K562 (cell line): Measurements from ENCODE around the gene C1orf174. TPM values are rescaled to one million over a fixed set of nuclear protein-coding genes. Genes with fewer than 3 reads are reported as not detected.

ENCODE experiments used
- ATAC-seq: fragments of 200-7000 bp; cut with Tn5 transposase; 3 replicates; pipeline ENCODE4 v1.9.1; 2020; ENCODE audit warnings: moderate library complexity
- BruUV-seq: library from RNA; stranded (reverse); fragments of 400-500 nt; replicated peaks from 2 replicates; lab custom pipeline; 2021; lab: Mats Ljungman, UMichigan
- CTCF ChIA-PET: fragments of 300-600 bp; formaldehyde crosslinking; extraction: SDS; loops from one replicate; lab custom pipeline; 2021; ENCODE audit warnings: low intra/inter-chr PET ratio; lab: Yijun Ruan, JAX
- POLR2A ChIA-PET: fragments of 300-600, 350-650 bp; sonication (Branson Sonifier 250); formaldehyde crosslinking; extraction: SDS; loops from one replicate; lab custom pipeline; 2021; ENCODE audit warnings: antibody characterized with exemption, inconsistent platforms; lab: Yijun Ruan, JAX
- DNase-seq, 4 experiments: peaks; one replicate each; pipeline versions ENCODE4 v3.0.0 to v3.0.0-alpha.2; 2011 to 2018; ENCODE audit warnings: low spot score in 3 of 4, mixed read lengths in 3 of 4; ENCODE audit errors: extremely low read depth in 1 of 4
- FAIRE-seq: peaks from 2 replicates; lab custom pipeline; 2011; peaks lifted over from hg19 to GRCh38; lab: Jason Lieb, UNC
- H2AFZ ChIP-seq: 2 replicates; pipeline ENCODE4 v1.6.0; 2011; ENCODE audit warnings: low read depth, low read length, control low read depth, inconsistent platforms
- H3K27ac ChIP-seq: fragments of 200-600 bp; 3 replicates; pipeline ENCODE4 v1.8.0; 2011; ENCODE audit warnings: low read depth, mild to moderate bottlenecking, control low read depth, inconsistent platforms, low read length, moderate library complexity, mixed read lengths; ENCODE audit errors: extremely low read depth
- H3K27me3 ChIP-seq, 2 experiments: fragments of 300-600 bp in 1 of 2; 2 replicates in 1 of 2; 3 replicates in 1 of 2; pipeline versions ENCODE4 v1.6.0 to v1.8.0; 2011; ENCODE audit warnings: inconsistent platforms in 2 of 2, low read length in 2 of 2, mild to moderate bottlenecking in 1 of 2, mixed read lengths in 1 of 2, moderate library complexity in 1 of 2; ENCODE audit not compliant: control insufficient read depth in 2 of 2, insufficient read depth in 2 of 2
- H3K36me3 ChIP-seq: fragments of 300-600 bp; 3 replicates; pipeline ENCODE4 v1.8.0; 2011; ENCODE audit warnings: mild to moderate bottlenecking, low read length, inconsistent platforms; ENCODE audit not compliant: control insufficient read depth, insufficient read depth
- H3K4me1 ChIP-seq, 2 experiments: fragments of 200-600 bp in 1 of 2; replicated peaks in 1 of 2; 2 replicates in 1 of 2; 3 replicates in 1 of 2; pipeline versions ENCODE4 v1.5.1 to v1.8.0; 2011; ENCODE audit warnings: inconsistent platforms in 2 of 2, low read length in 2 of 2, mild to moderate bottlenecking in 1 of 2, mixed read lengths in 1 of 2, moderate library complexity in 1 of 2; ENCODE audit not compliant: control insufficient read depth in 2 of 2, insufficient read depth in 2 of 2
- H3K4me2 ChIP-seq: 2 replicates; pipeline ENCODE4 v1.6.1; 2011; ENCODE audit warnings: low read length, control low read depth, inconsistent platforms, mixed read lengths; ENCODE audit not compliant: insufficient read depth
- H3K4me3 ChIP-seq: fragments of 200-600 bp; sonication (generic), shearing (Covaris generic); 2 replicates; pipeline ENCODE4 v1.5.1; 2016; ENCODE audit warnings: control low read depth, inconsistent platforms
- H3K79me2 ChIP-seq: fragments of 200-600 bp; 3 replicates; pipeline ENCODE4 v1.8.0; 2011; ENCODE audit warnings: low read length, inconsistent platforms; ENCODE audit not compliant: control insufficient read depth, insufficient read depth
- H3K9ac ChIP-seq, 2 experiments: 2 replicates each; pipeline versions ENCODE4 v1.6.0 to v1.6.1; 2011; ENCODE audit warnings: low read depth in 2 of 2, low read length in 2 of 2, control low read depth in 1 of 2, inconsistent platforms in 1 of 2, mild to moderate bottlenecking in 1 of 2, mixed read lengths in 1 of 2; ENCODE audit not compliant: insufficient read depth in 1 of 2
- H3K9me1 ChIP-seq: one replicate; pipeline ENCODE4 v1.6.0; 2011; ENCODE audit warnings: inconsistent platforms, mild to moderate bottlenecking, low read length, moderate library complexity; ENCODE audit not compliant: control insufficient read depth, insufficient read depth
- H3K9me3 ChIP-seq: replicated peaks from 2 replicates; pipeline ENCODE4 v1.5.1; 2011; ENCODE audit warnings: low read depth, low read length, inconsistent platforms; ENCODE audit not compliant: control insufficient read depth, insufficient read depth
- H4K20me1 ChIP-seq: replicated peaks from 2 replicates; pipeline ENCODE4 v1.6.1; 2011; ENCODE audit warnings: low read length, inconsistent platforms, mixed read lengths; ENCODE audit not compliant: control insufficient read depth, insufficient read depth
- BCL6 ChIP-seq: fragments of 250-450 bp; sonication (Bioruptor Pico); IDR thresholded peaks from 2 replicates; pipeline ENCODE4 v1.4.0; 2020
- ETV5 ChIP-seq: sonication (generic); formaldehyde crosslinking; IDR thresholded peaks from 2 replicates; pipeline ENCODE4 v1.4.0; 2020; ENCODE audit warnings: low read depth, mild to moderate bottlenecking, missing genetic modification reagents
- MBD2 ChIP-seq: sonication (generic); IDR thresholded peaks from 2 replicates; pipeline ENCODE4 v1.6.1; 2016; ENCODE audit warnings: low read depth, borderline replicate concordance
- NUFIP1 ChIP-seq: fragments of 450-650 bp; IDR thresholded peaks from 2 replicates; pipeline ENCODE4 v1.6.1; 2018; ENCODE audit not compliant: partially characterized antibody
- ZSCAN32 ChIP-seq: fragments of 450-650 bp; formaldehyde crosslinking; IDR thresholded peaks from 2 replicates; pipeline ENCODE4 v1.4.0; 2020; ENCODE audit warnings: mild to moderate bottlenecking, moderate library complexity
- WGBS: fragments of 100-300 bp; shearing (Covaris generic); methylation state at CpG from one replicate; pipeline ENCODE4 v1.1.6; 2016; ENCODE audit warnings: low coverage, mixed read lengths; ENCODE audit not compliant: insufficient coverage; ENCODE audit errors: missing lambda C conversion rate; 5-methylcytosine and 5-hydroxymethylcytosine counted together
- in situ Hi-C: fragments of 300-500 bp; cut with MboI; formaldehyde crosslinking; loops from 4 replicates; pipeline ENCODE4 v1.15.0; 2018; ENCODE audit warnings: inconsistent platforms, mixed read lengths
- intact Hi-C: fragments of 100-400 bp; cut with micrococcal nuclease; formaldehyde crosslinking; loops from 2 replicates; pipeline ENCODE4 v1.14.2; 2022
- polyA plus RNA-seq, 8 experiments: library from polyadenylated mRNA; depleted of rRNA in 4 of 8; stranded (reverse) in 5 of 8; unstranded in 3 of 8; fragments of >200 nt; fragmentation: Nextera tagmentation in 2 of 8; fragmentation: Illumina TruSeq in 1 of 8; extraction: Ambion mirVana in 2 of 8; extraction: Trizol in 1 of 8; gene quantifications; 2 replicates each; pipeline versions ENCODE4 v1.2.1 to v1.2.3, GENCODE V29; 2011 to 2014; ENCODE audit warnings: inconsistent platforms in 1 of 8, missing spikeins in 1 of 8
- total RNA-seq, 7 experiments: library from RNA; depleted of rRNA in 6 of 7; stranded (reverse); fragments of >200 nt in 6 of 7; fragmentation: Illumina TruSeq in 2 of 7; extraction: Trizol in 2 of 7; gene quantifications; 2 replicates each; pipeline versions ENCODE4 v1.2.1 to v1.2.3, GENCODE V29; 2011 to 2021; ENCODE audit warnings: low replicate concordance in 1 of 7
- TF ChIP-seq, protein P1 (sequence below): sonication (generic); formaldehyde crosslinking; IDR thresholded peaks from 2 replicates; pipeline ENCODE4 v1.8.1; 2023; ENCODE audit warnings: mild to moderate bottlenecking, missing genetic modification reagents, moderate library complexity

C1orf174 gene
- total and polyA plus RNA-seq, 9 of the 15 experiments (the other 6 are each of a cell fraction or from before 2014, with no cell fraction given), result 38.5 to 64.9 (median 45.4) TPM

DNA sequence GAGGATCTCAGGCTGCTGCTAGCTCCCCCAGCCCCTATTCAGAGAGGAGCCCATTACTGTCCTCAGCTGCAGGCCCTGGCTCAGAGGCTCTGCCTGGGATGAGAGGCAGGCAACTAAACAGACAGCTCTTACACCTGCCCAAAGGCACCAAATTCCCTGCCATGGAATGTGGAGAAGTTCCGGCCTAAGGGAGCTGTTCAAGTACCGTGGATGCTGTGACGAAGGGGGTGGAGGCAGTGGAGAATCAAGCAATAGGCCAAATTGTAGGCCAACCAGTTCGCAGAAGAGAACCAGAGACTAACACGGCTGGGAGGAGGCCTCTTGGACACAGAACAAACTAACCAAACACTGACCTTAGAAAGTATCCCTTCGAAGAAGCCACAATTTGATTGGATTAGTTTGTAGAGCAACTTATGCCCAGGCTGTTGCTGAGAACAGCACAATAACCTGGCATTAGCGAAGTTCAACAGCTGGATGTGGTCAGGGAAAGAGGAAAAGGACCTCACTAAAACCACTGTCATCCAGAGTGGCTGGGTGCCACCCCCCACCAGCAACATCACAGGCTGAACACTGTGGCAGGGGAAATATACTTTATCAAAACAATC is 3.6 kb downstream of the C1orf174 start (continued):
- TF ChIP-seq, protein P1, sequence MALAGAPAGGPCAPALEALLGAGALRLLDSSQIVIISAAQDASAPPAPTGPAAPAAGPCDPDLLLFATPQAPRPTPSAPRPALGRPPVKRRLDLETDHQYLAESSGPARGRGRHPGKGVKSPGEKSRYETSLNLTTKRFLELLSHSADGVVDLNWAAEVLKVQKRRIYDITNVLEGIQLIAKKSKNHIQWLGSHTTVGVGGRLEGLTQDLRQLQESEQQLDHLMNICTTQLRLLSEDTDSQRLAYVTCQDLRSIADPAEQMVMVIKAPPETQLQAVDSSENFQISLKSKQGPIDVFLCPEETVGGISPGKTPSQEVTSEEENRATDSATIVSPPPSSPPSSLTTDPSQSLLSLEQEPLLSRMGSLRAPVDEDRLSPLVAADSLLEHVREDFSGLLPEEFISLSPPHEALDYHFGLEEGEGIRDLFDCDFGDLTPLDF (CRISPR knock-in tag), result no peak
- TF ChIP-seq ZSCAN32, result no peak
- TF ChIP-seq BCL6, result no peak
- no peak for TF ChIP-seq NUFIP1

DNA sequence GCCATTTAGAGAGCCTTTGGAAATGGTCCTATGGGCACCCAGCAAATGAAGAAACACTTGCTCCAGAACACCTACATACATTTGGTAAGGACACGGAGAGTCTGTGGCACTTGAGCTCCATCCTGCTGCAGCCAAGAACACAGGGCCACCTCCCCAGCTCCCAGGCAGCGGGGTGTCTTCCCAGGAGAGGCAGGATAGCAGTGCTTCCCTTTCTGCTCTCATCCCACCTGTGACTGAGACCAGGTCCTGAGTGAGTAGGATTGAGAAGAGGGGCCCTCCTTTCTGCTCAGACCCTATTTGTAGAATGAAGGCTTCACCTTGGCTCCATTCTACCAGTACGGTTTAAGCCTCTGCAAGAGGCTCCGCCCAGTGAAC is 4.1 kb downstream of the C1orf174 start:
- no peaks in the 10 kb centered on the region for H3K27me3 ChIP-seq
- DNase-seq (no peak), ATAC-seq (no peak), FAIRE-seq (no peak)
- WGBS, result 96% methylated on average over 4 of the region's 4 CpGs
- intact Hi-C loops, result no loop called here
- TF ChIP-seq ETV5 (no peak), MBD2 (no peak)
- H3K9me3 ChIP-seq, result no peaks in the 10 kb centered on the region
- H3K79me2 ChIP-seq, result peaks cover 73% of the 10 kb centered on the region
- H2AFZ ChIP-seq, result no peak overlapping the region
- H3K27ac ChIP-seq, result no peak overlapping the region
- in situ Hi-C loops, result no loop called here
- H4K20me1 ChIP-seq, result peaks cover 10% of the 10 kb centered on the region; the same call in 1 of the 2 replicates
- no peak overlapping the region for H3K4me2 ChIP-seq
- no peaks in the 10 kb centered on the region for H3K9me1 ChIP-seq
- ChIA-PET CTCF (no interaction called here), POLR2A (interaction anchor here (0.6 to 0.8 kb wide), 2 partner anchors 10 to 19 kb away, joined by 3 read pairs; no protein-coding TSS in a partner anchor)
- BruUV-seq, result no TSS peak
- no peak overlapping the region for H3K4me3 ChIP-seq
- H3K4me1 ChIP-seq, result peaks cover 0 to 18% of the 10 kb centered on the region in 2 experiments; a peak in 4 of 5 replicates
- no peak overlapping the region for H3K9ac ChIP-seq
- peaks cover 47% of the 10 kb centered on the region; the same call in 2 of the 3 replicates for H3K36me3 ChIP-seq
